Body of pancreas (tissue), 4 donors: ENCODE results near the gene DIP2A.

Source experiments
- POLR2A ChIP-seq, 3 donors: fragments of 450-650 bp; IDR thresholded peaks; one replicate each; pipeline ENCODE4 v1.6.1; 2016; ENCODE audit warnings: antibody characterized with exemption in 3 of 3, mild to moderate bottlenecking in 2 of 3
- TF ChIP-seq, protein P1 (sequence below), 7 experiments: fragments of 450-650 bp in 4 of 7; fragments of 200-600 bp in 3 of 7; sonication (generic) in 3 of 7; IDR thresholded peaks; one replicate each; pipeline ENCODE4 v1.5.1; 2016 to 2019; ENCODE audit warnings: antibody characterized with exemption in 7 of 7

DNA sequence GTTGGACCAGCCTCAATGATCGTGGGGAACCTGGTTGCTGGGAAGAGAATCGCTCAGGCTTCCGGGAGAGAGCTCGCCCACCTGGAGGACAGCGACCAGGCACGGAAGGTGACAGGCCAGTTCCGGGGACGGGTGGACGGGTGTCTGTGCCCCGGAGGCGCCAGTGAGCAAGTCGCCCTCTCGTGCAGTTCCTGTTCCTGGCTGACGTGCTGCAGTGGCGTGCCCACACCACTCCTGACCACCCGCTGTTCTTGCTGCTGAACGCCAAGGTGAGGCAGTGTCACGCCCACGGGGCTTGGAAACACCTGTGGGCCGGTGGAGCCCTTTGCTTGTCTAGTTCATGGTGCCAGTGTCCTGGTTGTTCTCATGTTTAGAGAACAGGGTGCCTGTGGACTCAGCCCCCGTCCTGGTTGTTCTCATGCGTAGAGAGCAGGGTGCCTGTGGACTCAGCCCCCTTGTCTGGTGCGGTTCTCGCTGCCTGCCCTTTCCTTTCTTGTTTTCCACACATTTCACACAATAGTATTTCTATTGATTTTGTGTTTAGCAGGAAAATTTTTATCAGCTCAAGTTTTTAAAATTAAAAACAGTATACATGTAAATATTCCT, 93.0 kb downstream of the DIP2A start:
- no peak for TF ChIP-seq POLR2A (IDR thresholded peaks at IDR 0.05)
- TF ChIP-seq, protein P1, sequence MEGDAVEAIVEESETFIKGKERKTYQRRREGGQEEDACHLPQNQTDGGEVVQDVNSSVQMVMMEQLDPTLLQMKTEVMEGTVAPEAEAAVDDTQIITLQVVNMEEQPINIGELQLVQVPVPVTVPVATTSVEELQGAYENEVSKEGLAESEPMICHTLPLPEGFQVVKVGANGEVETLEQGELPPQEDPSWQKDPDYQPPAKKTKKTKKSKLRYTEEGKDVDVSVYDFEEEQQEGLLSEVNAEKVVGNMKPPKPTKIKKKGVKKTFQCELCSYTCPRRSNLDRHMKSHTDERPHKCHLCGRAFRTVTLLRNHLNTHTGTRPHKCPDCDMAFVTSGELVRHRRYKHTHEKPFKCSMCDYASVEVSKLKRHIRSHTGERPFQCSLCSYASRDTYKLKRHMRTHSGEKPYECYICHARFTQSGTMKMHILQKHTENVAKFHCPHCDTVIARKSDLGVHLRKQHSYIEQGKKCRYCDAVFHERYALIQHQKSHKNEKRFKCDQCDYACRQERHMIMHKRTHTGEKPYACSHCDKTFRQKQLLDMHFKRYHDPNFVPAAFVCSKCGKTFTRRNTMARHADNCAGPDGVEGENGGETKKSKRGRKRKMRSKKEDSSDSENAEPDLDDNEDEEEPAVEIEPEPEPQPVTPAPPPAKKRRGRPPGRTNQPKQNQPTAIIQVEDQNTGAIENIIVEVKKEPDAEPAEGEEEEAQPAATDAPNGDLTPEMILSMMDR (IDR thresholded peaks at IDR 0.05): no peak
